ENCODE data around the gene FERMT1. TPM values are rescaled to one million over a fixed set of nuclear protein-coding genes. Genes with fewer than 3 reads are reported as not detected.

Gene FERMT1
- polyA plus RNA-seq, 3 donors: not detected

DNA sequence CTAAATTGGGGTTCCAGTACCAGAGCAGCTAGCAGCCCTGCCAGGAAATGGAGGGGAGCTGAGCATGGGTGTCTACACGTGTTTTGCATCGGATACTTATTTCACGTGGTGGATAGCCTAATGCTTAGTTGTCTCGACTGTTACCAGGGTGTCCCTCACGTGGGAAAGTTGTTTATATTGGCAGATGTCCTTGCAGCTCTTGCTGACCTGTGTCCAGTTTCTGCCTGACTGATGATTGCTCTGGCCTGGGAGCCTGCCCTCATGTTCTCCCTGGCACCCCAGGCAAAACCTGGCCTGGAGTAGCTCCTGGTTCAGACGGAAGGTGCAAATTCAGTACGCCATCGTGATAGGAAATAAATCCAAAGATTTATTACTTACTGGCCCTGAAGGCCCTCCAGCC, 11.8 kb upstream of the FERMT1 start:
- H3K36me3 ChIP-seq (replicated peaks in 1 of 2; ENCODE audit: control insufficient read depth in 1 of 2, insufficient read depth in 2 of 2, low read length in 2 of 2): no peaks in the 10 kb centered on the region
- peaks cover 9 to 15% (median 12%) of the 10 kb centered on the region in 3 donors for H3K27me3 Mint-ChIP-seq (ENCODE audit: low read depth in 3 of 3)
- intact Hi-C loops (cut with micrococcal nuclease): no loop called here
- H3K4me1 ChIP-seq (ENCODE audit: control insufficient read depth in 1 of 2, insufficient read depth in 2 of 2, low read length in 2 of 2): no peaks in the 10 kb centered on the region
- no peaks in the 10 kb centered on the region for H3K27me3 ChIP-seq (ENCODE audit: control insufficient read depth in 2 of 2, insufficient read depth in 2 of 2, low read length in 2 of 2)
- H3K4me3 ChIP-seq (replicated peaks in 1 of 3; ENCODE audit: low read depth in 2 of 3, low read length in 3 of 3): no peak overlapping the region
- no peak overlapping the region for H3K9ac ChIP-seq (ENCODE audit: insufficient read depth, low read length, poor library complexity, severe bottlenecking)
- H3K9me3 ChIP-seq (replicated peaks in 1 of 2; ENCODE audit: control insufficient read depth in 1 of 2, insufficient read depth in 1 of 2, low read length in 2 of 2): no peaks in the 10 kb centered on the region
- H3K4me2 ChIP-seq (replicated peaks; ENCODE audit: extremely low read depth, low read length, poor library complexity, severe bottlenecking): no peak overlapping the region
- TF ChIP-seq, protein P1, sequence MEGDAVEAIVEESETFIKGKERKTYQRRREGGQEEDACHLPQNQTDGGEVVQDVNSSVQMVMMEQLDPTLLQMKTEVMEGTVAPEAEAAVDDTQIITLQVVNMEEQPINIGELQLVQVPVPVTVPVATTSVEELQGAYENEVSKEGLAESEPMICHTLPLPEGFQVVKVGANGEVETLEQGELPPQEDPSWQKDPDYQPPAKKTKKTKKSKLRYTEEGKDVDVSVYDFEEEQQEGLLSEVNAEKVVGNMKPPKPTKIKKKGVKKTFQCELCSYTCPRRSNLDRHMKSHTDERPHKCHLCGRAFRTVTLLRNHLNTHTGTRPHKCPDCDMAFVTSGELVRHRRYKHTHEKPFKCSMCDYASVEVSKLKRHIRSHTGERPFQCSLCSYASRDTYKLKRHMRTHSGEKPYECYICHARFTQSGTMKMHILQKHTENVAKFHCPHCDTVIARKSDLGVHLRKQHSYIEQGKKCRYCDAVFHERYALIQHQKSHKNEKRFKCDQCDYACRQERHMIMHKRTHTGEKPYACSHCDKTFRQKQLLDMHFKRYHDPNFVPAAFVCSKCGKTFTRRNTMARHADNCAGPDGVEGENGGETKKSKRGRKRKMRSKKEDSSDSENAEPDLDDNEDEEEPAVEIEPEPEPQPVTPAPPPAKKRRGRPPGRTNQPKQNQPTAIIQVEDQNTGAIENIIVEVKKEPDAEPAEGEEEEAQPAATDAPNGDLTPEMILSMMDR (IDR thresholded peaks at IDR 0.05): no peak
- H3K36me3 Mint-ChIP-seq: no peaks in the 10 kb centered on the region
- H3K27ac ChIP-seq (ENCODE audit: low read depth in 1 of 2, low read length in 2 of 2): no peak overlapping the region
- H3K79me2 ChIP-seq (ENCODE audit: insufficient read depth, low read length): no peaks in the 10 kb centered on the region
- H3K9me3 Mint-ChIP-seq: no peaks in the 10 kb centered on the region
- no peaks in the 10 kb centered on the region for H3K4me1 Mint-ChIP-seq
- no peak overlapping the region for H3K27ac Mint-ChIP-seq
- no peak for DNase-seq
- no peak overlapping the region for H3K4me3 Mint-ChIP-seq
- 89% methylated on average over 5 of the region's 8 CpGs for WGBS (ENCODE audit: insufficient coverage)
- H4K20me1 ChIP-seq (ENCODE audit: insufficient read depth, low read length): no peaks in the 10 kb centered on the region
- H2AFZ ChIP-seq (ENCODE audit: insufficient read depth, low read depth, low read length, poor library complexity, severe bottlenecking): no peak overlapping the region

DNA sequence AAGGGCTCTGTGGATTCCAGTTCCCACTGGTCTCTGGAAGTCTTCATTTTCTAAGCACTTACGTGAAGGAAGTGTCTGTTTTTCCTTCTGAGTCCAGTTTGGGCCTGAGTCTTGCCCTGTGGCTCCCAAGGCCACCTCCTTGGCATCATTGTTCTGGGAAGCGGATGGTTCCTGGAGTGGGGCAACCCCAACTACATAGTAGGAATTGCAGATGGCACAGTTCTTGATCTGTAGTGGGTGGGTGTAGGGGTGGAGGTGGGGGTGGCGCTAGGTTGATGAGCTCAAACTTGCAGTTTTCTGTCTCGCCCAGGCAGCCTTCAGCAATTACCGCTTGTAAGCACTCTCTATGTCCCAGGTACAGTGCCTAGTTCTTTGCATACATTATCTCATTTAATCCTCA, 7.2 kb upstream of the FERMT1 start:
- Histone ChIP-seq H3K27me3 (ENCODE audit: control insufficient read depth in 2 of 2, insufficient read depth in 2 of 2, low read length in 2 of 2) (no peaks in the 10 kb centered on the region), H3K9ac (ENCODE audit: insufficient read depth, low read length, poor library complexity, severe bottlenecking) (no peak overlapping the region), H4K20me1 (ENCODE audit: insufficient read depth, low read length) (no peaks in the 10 kb centered on the region), H3K27ac (ENCODE audit: low read depth in 1 of 2, low read length in 2 of 2) (no peak overlapping the region), H3K4me2 (replicated peaks; ENCODE audit: extremely low read depth, low read length, poor library complexity, severe bottlenecking) (no peak overlapping the region), H3K4me3 (replicated peaks in 1 of 3; ENCODE audit: low read depth in 2 of 3, low read length in 3 of 3) (no peak overlapping the region), H3K79me2 (ENCODE audit: insufficient read depth, low read length) (no peaks in the 10 kb centered on the region), H3K36me3 (replicated peaks in 1 of 2; ENCODE audit: control insufficient read depth in 1 of 2, insufficient read depth in 2 of 2, low read length in 2 of 2) (no peaks in the 10 kb centered on the region), H2AFZ (ENCODE audit: insufficient read depth, low read depth, low read length, poor library complexity, severe bottlenecking) (no peak overlapping the region), H3K4me1 (ENCODE audit: control insufficient read depth in 1 of 2, insufficient read depth in 2 of 2, low read length in 2 of 2) (no peaks in the 10 kb centered on the region), H3K9me3 (replicated peaks in 1 of 2; ENCODE audit: control insufficient read depth in 1 of 2, insufficient read depth in 1 of 2, low read length in 2 of 2) (no peaks in the 10 kb centered on the region)
- no peaks in the 10 kb centered on the region for H3K4me1 Mint-ChIP-seq
- DNase-seq: no peak
- TF ChIP-seq, protein P1 (IDR thresholded peaks at IDR 0.05): no peak
- WGBS (ENCODE audit: insufficient coverage): 100% methylated on average over 1 of the region's 5 CpGs
- no peaks in the 10 kb centered on the region for H3K9me3 Mint-ChIP-seq
- peaks cover 8 to 17% (median 15%) of the 10 kb centered on the region in 3 donors for H3K27me3 Mint-ChIP-seq (ENCODE audit: low read depth in 3 of 3)
- intact Hi-C loops (cut with micrococcal nuclease): no loop called here
- no peak overlapping the region for H3K4me3 Mint-ChIP-seq
- no peak overlapping the region for H3K27ac Mint-ChIP-seq
- no peaks in the 10 kb centered on the region for H3K36me3 Mint-ChIP-seq
